IMR-90 (cell line): ENCODE data around the gene CD79B. TPM values are rescaled to one million over a fixed set of nuclear protein-coding genes. Genes with fewer than 3 reads are reported as not detected.

Experiments used
- ATAC-seq: fragments of 200-7000 bp; cut with Tn5 transposase; 2 replicates; pipeline ENCODE4 v1.9.1; 2020; ENCODE audit warnings: low read depth, mild to moderate bottlenecking, moderate library complexity
- BruUV-seq: library from RNA; stranded (reverse); fragments of 400-500 nt; replicated peaks from 2 replicates; lab custom pipeline; 2021; lab: Mats Ljungman, UMichigan
- CTCF ChIA-PET: fragments of 300-600 bp; formaldehyde crosslinking; extraction: SDS; loops from one replicate; lab custom pipeline; 2021; ENCODE audit warnings: antibody characterized with exemption; lab: Yijun Ruan, JAX
- POLR2A ChIA-PET: fragments of 300-600 bp; sonication (Branson Sonifier 250); formaldehyde crosslinking; loops from one replicate; lab custom pipeline; 2022; ENCODE audit warnings: antibody characterized with exemption; ENCODE audit not compliant: unreplicated experiment; lab: Charles Lee
- DNase-seq: peaks from one replicate; pipeline ENCODE4 v3.0.0; 2013
- H2AFZ ChIP-seq: replicated peaks from 2 replicates; pipeline ENCODE3; 2013; ENCODE audit warnings: low read length, mild to moderate bottlenecking; ENCODE audit not compliant: poor library complexity
- H2AK5ac ChIP-seq: 2 replicates; pipeline ENCODE4 v1.6.1; 2013; ENCODE audit warnings: low read depth, low read length, inconsistent platforms
- H2AK9ac ChIP-seq: replicated peaks from 2 replicates; pipeline ENCODE3; 2013; ENCODE audit warnings: mild to moderate bottlenecking, low read depth, low read length, moderate library complexity; ENCODE audit not compliant: poor library complexity
- H2BK120ac ChIP-seq: 2 replicates; pipeline ENCODE4 v1.6.1; 2013; ENCODE audit warnings: low read depth, low read length, inconsistent platforms
- H2BK15ac ChIP-seq: 3 replicates; pipeline ENCODE4 v1.6.1; 2013; ENCODE audit warnings: low read depth, low read length, inconsistent platforms
- H2BK20ac ChIP-seq: 2 replicates; pipeline ENCODE4 v1.6.1; 2013; ENCODE audit warnings: low read depth, mild to moderate bottlenecking, inconsistent platforms, low read length, moderate library complexity
- H2BK5ac ChIP-seq: 2 replicates; pipeline ENCODE4 v1.6.1; 2013; ENCODE audit warnings: mild to moderate bottlenecking, low read depth, low read length, inconsistent platforms; ENCODE audit not compliant: poor library complexity, severe bottlenecking
- H3K14ac ChIP-seq: replicated peaks from 2 replicates; pipeline ENCODE4 v1.6.1; 2013; ENCODE audit warnings: low read depth, low read length, inconsistent platforms
- H3K18ac ChIP-seq: 2 replicates; pipeline ENCODE4 v1.6.1; 2013; ENCODE audit warnings: low read depth, low read length, control low read depth
- H3K23ac ChIP-seq: 2 replicates; pipeline ENCODE4 v1.6.1; 2013; ENCODE audit warnings: low read depth, low read length, inconsistent platforms
- H3K27ac ChIP-seq: 2 replicates; pipeline ENCODE4 v1.5.1; 2013; ENCODE audit warnings: mild to moderate bottlenecking, control low read depth, low read length; ENCODE audit not compliant: insufficient read depth
- H3K27me3 ChIP-seq: 2 replicates; pipeline ENCODE4 v1.6.1; 2013; ENCODE audit warnings: low read length; ENCODE audit not compliant: control insufficient read depth, insufficient read depth
- H3K36me3 ChIP-seq: 2 replicates; pipeline ENCODE4 v1.6.1; 2013; ENCODE audit warnings: low read length, mixed read lengths; ENCODE audit not compliant: control insufficient read depth, insufficient read depth
- H3K4ac ChIP-seq: 2 replicates; pipeline ENCODE4 v1.6.1; 2013; ENCODE audit warnings: low read depth, low read length, inconsistent platforms
- H3K4me1 ChIP-seq: 2 replicates; pipeline ENCODE4 v1.6.1; 2013; ENCODE audit warnings: low read length, mixed read lengths; ENCODE audit not compliant: control insufficient read depth, insufficient read depth
- H3K4me2 ChIP-seq: 2 replicates; pipeline ENCODE4 v1.6.1; 2013; ENCODE audit warnings: low read depth, mild to moderate bottlenecking, control low read depth, low read length, moderate library complexity
- H3K4me3 ChIP-seq: 2 replicates; pipeline ENCODE4 v1.5.1; 2013; ENCODE audit warnings: low read depth, mild to moderate bottlenecking, control low read depth, low read length, moderate library complexity; ENCODE audit not compliant: insufficient read depth
- H3K56ac ChIP-seq: 2 replicates; pipeline ENCODE4 v1.6.1; 2013; ENCODE audit warnings: low read length, inconsistent platforms; ENCODE audit not compliant: insufficient read depth; ENCODE audit errors: extremely low read depth
- H3K79me1 ChIP-seq, 2 experiments: 2 replicates each; pipeline ENCODE4 v1.6.1; 2013; ENCODE audit warnings: low read length in 2 of 2, inconsistent platforms in 1 of 2, low read depth in 1 of 2
- H3K9ac ChIP-seq: 2 replicates; pipeline ENCODE4 v1.6.1; 2013; ENCODE audit warnings: low read depth, low read length, control low read depth
- H3K9me1 ChIP-seq: 2 replicates; pipeline ENCODE4 v1.6.1; 2013; ENCODE audit warnings: low read length, inconsistent platforms; ENCODE audit not compliant: insufficient read depth
- H3K9me3 ChIP-seq: 2 replicates; pipeline ENCODE4 v1.6.1; 2013; ENCODE audit warnings: low read length; ENCODE audit not compliant: control insufficient read depth, insufficient read depth
- H4K20me1 ChIP-seq: 2 replicates; pipeline ENCODE4 v1.6.1; 2013; ENCODE audit warnings: low read length, inconsistent platforms; ENCODE audit not compliant: insufficient read depth
- H4K5ac ChIP-seq: 2 replicates; pipeline ENCODE4 v1.6.1; 2013; ENCODE audit warnings: mild to moderate bottlenecking, low read depth, low read length, control low read depth
- H4K8ac ChIP-seq, 2 experiments: 2 replicates each; pipeline ENCODE4 v1.6.1; 2013; ENCODE audit warnings: low read depth in 2 of 2, low read length in 2 of 2, control low read depth in 1 of 2, inconsistent platforms in 1 of 2
- H4K91ac ChIP-seq: 2 replicates; pipeline ENCODE4 v1.6.1; 2013; ENCODE audit warnings: low read depth, low read length, inconsistent platforms; ENCODE audit not compliant: insufficient read depth
- RAD21 ChIP-seq: IDR thresholded peaks from 2 replicates; pipeline ENCODE4 v1.6.1; 2012; ENCODE audit warnings: low read length, improper control_type of control experiment
- USF2 ChIP-seq: fragments of 150-350 bp; IDR thresholded peaks from 2 replicates; pipeline ENCODE4 v1.6.1; 2017; ENCODE audit warnings: mild to moderate bottlenecking, antibody characterized with exemption, low read length, low read depth
- WGBS, 2 experiments: methylation state at CpG; one replicate each; pipeline versions ENCODE4 v1.1.5 to v1.1.7; 2013; ENCODE audit warnings: missing lambda C conversion rate in 2 of 2; ENCODE audit not compliant: insufficient read length in 1 of 2; ENCODE audit errors: extremely low coverage in 2 of 2; 5-methylcytosine and 5-hydroxymethylcytosine counted together
- dilution Hi-C: fragments of 300-500 bp; cut with HindIII; formaldehyde crosslinking; loops from one replicate; pipeline ENCODE4 v1.14.3; 2018; ENCODE audit warnings: low sequenced_read_pairs; ENCODE audit not compliant: unreplicated experiment
- in situ Hi-C: fragments of 300-500 bp; cut with MboI; formaldehyde crosslinking; loops from 3 replicates; pipeline ENCODE4 v1.14.3; 2019; ENCODE audit warnings: low sequenced_read_pairs, inconsistent platforms, mixed read lengths
- intact Hi-C: fragments of 100-400 bp; cut with micrococcal nuclease; formaldehyde crosslinking; loops from 2 replicates; pipeline ENCODE4 v1.10.0; 2022
- polyA plus RNA-seq, 3 experiments: library from polyadenylated mRNA; depleted of rRNA; stranded (reverse); fragments of >200 nt; gene quantifications; 2 replicates each; pipeline ENCODE4 v1.2.3, GENCODE V29; 2012; ENCODE audit warnings: low replicate concordance in 1 of 3
- total RNA-seq: library from RNA; depleted of rRNA; stranded (reverse); fragments of >200 nt; gene quantifications from 2 replicates; pipeline ENCODE4 v1.2.3, GENCODE V29; 2012

Gene CD79B
- total and polyA plus RNA-seq, 2 of the 4 experiments (the other 2 are of a cell fraction): not detected

GRCh38 chr17:63967953-63968352 is 35.8 kb upstream of the CD79B start:
- H2AK5ac ChIP-seq: no peak overlapping the region
- TF ChIP-seq RAD21 (no peak), USF2 (peak; percentile 51; the same call in 1 of the 2 replicates)
- no peak overlapping the region for H4K8ac ChIP-seq
- no peak overlapping the region for H2AK9ac ChIP-seq
- no peak overlapping the region for H2AFZ ChIP-seq
- no peaks in the 10 kb centered on the region for H4K20me1 ChIP-seq
- BruUV-seq: no TSS peak
- no peak overlapping the region for H2BK15ac ChIP-seq
- H3K4me1 ChIP-seq: no peaks in the 10 kb centered on the region
- no peak overlapping the region for H4K5ac ChIP-seq
- no peak overlapping the region for H4K91ac ChIP-seq
- no peak overlapping the region for H3K56ac ChIP-seq
- H3K36me3 ChIP-seq: no peaks in the 10 kb centered on the region
- no peak overlapping the region for H3K23ac ChIP-seq
- 84% methylated on average over 17 of the region's 19 CpGs; no CpG with 5 or more reads in 1 of the 2 experiments for WGBS, 2 experiments
- H3K4me2 ChIP-seq: no peak overlapping the region
- ChIA-PET POLR2A (no interaction called here), CTCF (interaction anchor here (1.0 kb wide), 1 partner anchor 21 kb away, joined by 3 read pairs; no protein-coding TSS in a partner anchor)
- dilution Hi-C loops (no loop called here), intact Hi-C loops (no loop called here), in situ Hi-C loops (no loop called here)
- no peak overlapping the region for H3K4ac ChIP-seq
- H3K9me3 ChIP-seq: no peaks in the 10 kb centered on the region
- peaks cover 26% of the 10 kb centered on the region for H3K27me3 ChIP-seq
- DNase-seq (peak; percentile 8), ATAC-seq (no peak)
- no peak overlapping the region for H3K14ac ChIP-seq
- no peak overlapping the region for H3K9ac ChIP-seq
- H2BK5ac ChIP-seq: no peak overlapping the region
- H3K4me3 ChIP-seq: no peak overlapping the region
- H2BK120ac ChIP-seq: no peak overlapping the region
- H3K9me1 ChIP-seq: 0 out of 2 replicates have a peak, but pooled peaks cover 3% of the 10 kb centered on the region
- no peak overlapping the region for H3K27ac ChIP-seq
- H3K79me1 ChIP-seq: no peaks in the 10 kb centered on the region
- no peak overlapping the region for H3K18ac ChIP-seq
- H2BK20ac ChIP-seq: no peak overlapping the region
